Measurements from ENCODE around the gene POLR3K. TPM values are rescaled to one million over a fixed set of nuclear protein-coding genes. Genes with fewer than 3 reads are reported as not detected.
A peak's percentile ranks its signal among the peaks of the same experiment; 100 is the strongest.

Gene POLR3K
- total RNA-seq, 1 experiment from 2014 or later: 53.6 TPM

DNA sequence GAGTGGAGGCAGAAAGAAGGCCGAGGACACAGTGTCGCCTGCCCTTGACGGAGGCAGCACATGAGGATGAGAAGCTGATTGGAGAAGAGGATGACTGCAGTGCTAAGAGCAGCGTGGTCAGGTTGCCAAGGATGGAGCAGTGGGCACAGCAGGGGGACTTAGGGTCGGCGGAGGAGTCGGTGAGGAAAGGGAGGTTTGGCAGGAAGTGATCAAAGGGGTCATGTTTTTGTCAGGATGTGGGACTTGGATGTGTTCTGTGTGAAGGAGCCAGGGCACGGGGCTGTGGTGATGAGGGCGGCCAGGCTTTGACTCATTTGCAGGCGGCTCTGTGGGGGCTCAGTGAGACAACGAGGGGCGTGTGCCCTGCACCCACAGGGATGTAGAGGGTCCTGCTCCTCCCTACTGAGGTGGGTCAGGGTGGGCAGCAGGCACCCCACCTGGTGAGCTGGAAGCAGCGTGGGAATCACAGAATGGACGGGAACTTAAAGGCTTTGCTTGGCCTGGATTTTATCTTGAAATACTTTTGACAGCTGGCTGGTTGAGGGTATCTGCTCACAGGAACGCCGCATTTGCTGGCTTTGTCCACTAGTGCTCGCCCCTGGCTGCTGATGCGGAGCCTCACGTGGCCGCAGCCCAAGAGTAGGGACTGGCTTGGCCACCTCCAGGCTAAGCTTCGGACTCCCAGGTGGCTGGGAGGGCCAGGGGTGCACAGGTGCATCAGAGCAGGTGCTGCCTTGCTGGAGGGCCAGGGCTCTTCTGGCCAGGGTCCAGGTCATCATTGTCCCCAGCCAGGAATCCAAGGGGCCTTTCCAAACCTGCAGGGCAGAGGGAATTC, 30.6 kb upstream of the POLR3K start:
- Mint-ChIP-seq H3K4me1 (peaks cover 8% of the 10 kb centered on the region in 2 experiments), H3K27ac (peak overlapping the region in 2 of 3 experiments; percentile 34 to 77; a peak in 4 of 7 replicates), H3K4me3 (peak overlapping the region in 1 of 2 experiments; percentile 18; a peak in 1 of 5 replicates), H3K36me3 (ENCODE audit: insufficient read depth in 1 of 3, low read depth in 3 of 3) (peaks cover 8 to 49% (median 37%) of the 10 kb centered on the region in 3 experiments; a peak in 6 of 7 replicates), H3K9me3 (no peaks in the 10 kb centered on the region), H3K27me3 (ENCODE audit: low read depth) (no peaks in the 10 kb centered on the region; the same call in 1 of the 2 replicates)
- Histone ChIP-seq H3K14ac (ENCODE audit: insufficient read depth, low read length) (no peak overlapping the region), H3K4me1 (ENCODE audit: insufficient read depth, low read length) (no peaks in the 10 kb centered on the region), H4K91ac (ENCODE audit: insufficient read length, low read depth, low read length) (no peak overlapping the region), H3K27me3 (ENCODE audit: insufficient read depth, low read length) (no peaks in the 10 kb centered on the region), H3K23ac (ENCODE audit: insufficient read length, low read depth, low read length) (no peak overlapping the region), H3K56ac (ENCODE audit: insufficient read length, low read depth, low read length) (no peak overlapping the region), H3K9me3 (ENCODE audit: control insufficient read depth, low read depth, low read length) (no peaks in the 10 kb centered on the region), H2AK5ac (ENCODE audit: insufficient read length, low read length) (no peak overlapping the region), H2BK15ac (ENCODE audit: low read depth, low read length) (no peak overlapping the region), H3K79me1 (ENCODE audit: insufficient read depth, low read depth, low read length, poor library complexity, severe bottlenecking) (no peaks in the 10 kb centered on the region), H2AFZ (ENCODE audit: low read length) (no peak overlapping the region), H4K8ac (replicated peaks; ENCODE audit: insufficient read length, low read depth, low read length) (no peak overlapping the region), H3K4ac (ENCODE audit: low read depth, low read length) (no peak overlapping the region), H2BK120ac (ENCODE audit: low read depth, low read length, poor library complexity, severe bottlenecking) (no peak overlapping the region), H3K18ac (ENCODE audit: insufficient read length, low read depth, low read length) (no peak overlapping the region), H2BK20ac (ENCODE audit: low read depth, low read length, poor library complexity, severe bottlenecking) (no peak overlapping the region), H4K5ac (ENCODE audit: insufficient read length, low read depth, low read length) (no peak overlapping the region), H3K4me2 (ENCODE audit: insufficient read depth, insufficient read length, low read length) (no peak overlapping the region), H3K23me2 (ENCODE audit: insufficient read length, low read depth, low read length, poor library complexity, severe bottlenecking) (peaks cover 2% of the 10 kb centered on the region), H3K9ac (ENCODE audit: extremely low read depth, insufficient read length, low read length) (no peak overlapping the region), H2BK5ac (ENCODE audit: insufficient read length, low read length) (no peak overlapping the region), H2BK12ac (ENCODE audit: insufficient read length, low read depth, low read length) (no peak overlapping the region), H4K20me1 (ENCODE audit: control insufficient read depth, insufficient read depth, insufficient read length) (peaks cover 5% of the 10 kb centered on the region), H3T11ph (ENCODE audit: low read length) (no peak overlapping the region), H3K79me2 (ENCODE audit: insufficient read depth, low read length) (no peaks in the 10 kb centered on the region), H3K27ac (ENCODE audit: insufficient read length, low read depth, low read length) (no peak overlapping the region)
- WGBS (ENCODE audit: extremely low coverage, insufficient read length, low lambda C conversion rate): no CpG with 5 or more reads among the region's 21 CpGs
- TF ChIP-seq, protein P1, sequence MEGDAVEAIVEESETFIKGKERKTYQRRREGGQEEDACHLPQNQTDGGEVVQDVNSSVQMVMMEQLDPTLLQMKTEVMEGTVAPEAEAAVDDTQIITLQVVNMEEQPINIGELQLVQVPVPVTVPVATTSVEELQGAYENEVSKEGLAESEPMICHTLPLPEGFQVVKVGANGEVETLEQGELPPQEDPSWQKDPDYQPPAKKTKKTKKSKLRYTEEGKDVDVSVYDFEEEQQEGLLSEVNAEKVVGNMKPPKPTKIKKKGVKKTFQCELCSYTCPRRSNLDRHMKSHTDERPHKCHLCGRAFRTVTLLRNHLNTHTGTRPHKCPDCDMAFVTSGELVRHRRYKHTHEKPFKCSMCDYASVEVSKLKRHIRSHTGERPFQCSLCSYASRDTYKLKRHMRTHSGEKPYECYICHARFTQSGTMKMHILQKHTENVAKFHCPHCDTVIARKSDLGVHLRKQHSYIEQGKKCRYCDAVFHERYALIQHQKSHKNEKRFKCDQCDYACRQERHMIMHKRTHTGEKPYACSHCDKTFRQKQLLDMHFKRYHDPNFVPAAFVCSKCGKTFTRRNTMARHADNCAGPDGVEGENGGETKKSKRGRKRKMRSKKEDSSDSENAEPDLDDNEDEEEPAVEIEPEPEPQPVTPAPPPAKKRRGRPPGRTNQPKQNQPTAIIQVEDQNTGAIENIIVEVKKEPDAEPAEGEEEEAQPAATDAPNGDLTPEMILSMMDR (conservative IDR thresholded peaks at IDR 0.05): no peak
- DNase-seq: no peak

Measured in H9 (cell line).